Natural killer cell (primary cell): ENCODE measurements around the gene SECTM1. TPM values are rescaled to one million over a fixed set of nuclear protein-coding genes. Genes with fewer than 3 reads are reported as not detected.

Experiments
- ATAC-seq, 3 donors: fragments of 150-1000 bp in 2 of 3; fragments of 200-7000 bp in 1 of 3; cut with Tn5 transposase; 1 replicate in 1 of 3; 2 replicates in 2 of 3; pipeline ENCODE4 v1.10.0; 2021; ENCODE audit warnings: mild to moderate bottlenecking in 2 of 3, moderate library complexity in 2 of 3
- DNase-seq, 2 donors: peaks; one replicate each; pipeline versions ENCODE4 v3.0.0 to v3.0.0-alpha.2; 2013 to 2021; ENCODE audit warnings: mixed read lengths in 1 of 2
- H3K27ac ChIP-seq: one replicate; pipeline ENCODE4 v1.5.1; 2013; ENCODE audit warnings: mild to moderate bottlenecking, low read length
- H3K27me3 ChIP-seq: one replicate; pipeline ENCODE4 v1.6.1; 2013; ENCODE audit warnings: low read length; ENCODE audit not compliant: control insufficient read depth, insufficient read depth
- H3K36me3 ChIP-seq: one replicate; pipeline ENCODE4 v1.6.1; 2013; ENCODE audit warnings: low read length; ENCODE audit not compliant: control insufficient read depth, insufficient read depth
- H3K4me1 ChIP-seq: one replicate; pipeline ENCODE4 v1.6.1; 2013; ENCODE audit warnings: low read length; ENCODE audit not compliant: control insufficient read depth, insufficient read depth
- H3K4me3 ChIP-seq: one replicate; pipeline ENCODE4 v1.5.1; 2013; ENCODE audit warnings: low read length
- H3K9me3 ChIP-seq: one replicate; pipeline ENCODE4 v1.6.1; 2013; ENCODE audit warnings: low read length; ENCODE audit not compliant: control insufficient read depth, insufficient read depth
- H3K27ac Mint-ChIP-seq, 2 donors: one replicate each; pipeline ENCODE4 v1.8.0; 2022; ENCODE audit warnings: mild to moderate bottlenecking in 2 of 2, mixed read lengths in 2 of 2, moderate library complexity in 1 of 2
- H3K27me3 Mint-ChIP-seq, 2 donors: one replicate each; pipeline ENCODE4 v1.8.0; 2022; ENCODE audit warnings: low read depth in 2 of 2, mixed read lengths in 2 of 2
- H3K36me3 Mint-ChIP-seq: one replicate; pipeline ENCODE4 v1.8.0; 2022; ENCODE audit warnings: mixed read lengths
- H3K4me1 Mint-ChIP-seq, 2 donors: one replicate each; pipeline ENCODE4 v1.8.0; 2022; ENCODE audit warnings: mixed read lengths in 2 of 2
- H3K4me3 Mint-ChIP-seq: one replicate; pipeline ENCODE4 v1.8.0; 2022; ENCODE audit warnings: mild to moderate bottlenecking, moderate library complexity, mixed read lengths
- H3K9me3 Mint-ChIP-seq, 2 donors: one replicate each; pipeline ENCODE4 v1.8.0; 2022; ENCODE audit warnings: mixed read lengths in 2 of 2
- WGBS: methylation state at CpG from one replicate; pipeline ENCODE4 v1.1.7; 2013; ENCODE audit warnings: missing lambda C conversion rate; ENCODE audit not compliant: insufficient coverage; 5-methylcytosine and 5-hydroxymethylcytosine counted together
- intact Hi-C: fragments of 100-400 bp; cut with micrococcal nuclease; formaldehyde crosslinking; loops from one replicate; pipeline ENCODE4 v1.14.2; 2022
- total RNA-seq, 4 donors: library from RNA; stranded (reverse); fragments of 120-200 nt in 1 of 4; gene quantifications; one replicate each; pipeline versions ENCODE4 v1.2.3 to v1.2.4, GENCODE V29; 2013 to 2022
- TF ChIP-seq, protein P1 (sequence below): fragments of 200-600 bp; IDR thresholded peaks from one replicate; pipeline ENCODE4 v1.8.0; 2022; ENCODE audit warnings: antibody characterized with exemption

Gene SECTM1
- total RNA-seq, 3 donors from 2014 or later (not counting 1 experiment from before 2014, with no cell fraction given): 3.6 to 11.2 (median 6.3) TPM

DNA sequence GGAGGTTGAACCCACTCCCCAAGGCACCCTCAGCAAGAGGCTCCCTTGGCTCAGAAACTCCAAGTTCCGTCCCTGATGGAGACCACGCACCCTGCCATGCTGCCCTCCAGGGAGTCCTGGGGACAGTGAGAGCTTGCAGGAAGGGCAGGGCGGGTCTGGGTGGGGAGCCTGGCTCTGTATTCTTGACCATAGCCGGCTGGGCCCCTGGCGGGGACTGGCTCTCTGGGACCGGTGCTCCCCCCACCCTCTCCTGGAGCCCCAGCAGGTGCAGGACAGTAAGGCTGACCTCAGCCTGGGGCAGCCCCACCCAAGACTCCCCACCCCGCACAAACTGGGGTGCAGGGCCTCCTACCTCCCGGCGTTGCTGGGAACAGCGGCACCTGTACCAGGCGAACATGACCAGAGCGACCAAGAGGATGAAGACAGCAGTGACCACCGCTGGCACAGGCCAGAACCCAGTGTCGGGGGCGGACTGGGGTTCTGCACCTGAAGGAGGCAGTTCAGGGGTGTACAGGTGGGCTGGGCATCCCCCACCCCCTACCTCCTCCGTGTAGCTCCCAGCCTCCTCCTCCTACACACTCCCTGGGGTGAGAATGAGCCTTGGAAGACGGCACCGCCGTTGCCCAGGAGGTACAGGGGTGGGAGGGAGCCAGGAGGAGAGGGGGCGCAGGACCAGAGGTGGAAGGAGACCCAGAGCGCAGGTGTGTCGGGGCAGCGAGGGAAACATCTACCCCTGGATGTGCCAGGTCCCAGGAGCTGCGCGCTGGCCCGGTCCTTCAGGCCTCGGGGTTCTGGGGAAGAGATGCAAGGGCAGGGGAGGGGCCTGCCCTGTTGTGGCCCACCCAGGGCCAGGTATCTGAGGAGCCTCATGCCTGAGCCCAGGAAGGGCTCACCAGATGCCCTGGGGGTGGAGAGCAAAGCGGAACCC is 10.8 kb downstream of the SECTM1 start:
- Histone ChIP-seq H3K9me3 (no peaks in the 10 kb centered on the region), H3K27me3 (no peaks in the 10 kb centered on the region), H3K27ac (no peak overlapping the region), H3K36me3 (no peaks in the 10 kb centered on the region), H3K4me1 (peaks cover 30% of the 10 kb centered on the region), H3K4me3 (no peak overlapping the region)
- H3K27ac Mint-ChIP-seq: no peak overlapping the region
- TF ChIP-seq, protein P1, sequence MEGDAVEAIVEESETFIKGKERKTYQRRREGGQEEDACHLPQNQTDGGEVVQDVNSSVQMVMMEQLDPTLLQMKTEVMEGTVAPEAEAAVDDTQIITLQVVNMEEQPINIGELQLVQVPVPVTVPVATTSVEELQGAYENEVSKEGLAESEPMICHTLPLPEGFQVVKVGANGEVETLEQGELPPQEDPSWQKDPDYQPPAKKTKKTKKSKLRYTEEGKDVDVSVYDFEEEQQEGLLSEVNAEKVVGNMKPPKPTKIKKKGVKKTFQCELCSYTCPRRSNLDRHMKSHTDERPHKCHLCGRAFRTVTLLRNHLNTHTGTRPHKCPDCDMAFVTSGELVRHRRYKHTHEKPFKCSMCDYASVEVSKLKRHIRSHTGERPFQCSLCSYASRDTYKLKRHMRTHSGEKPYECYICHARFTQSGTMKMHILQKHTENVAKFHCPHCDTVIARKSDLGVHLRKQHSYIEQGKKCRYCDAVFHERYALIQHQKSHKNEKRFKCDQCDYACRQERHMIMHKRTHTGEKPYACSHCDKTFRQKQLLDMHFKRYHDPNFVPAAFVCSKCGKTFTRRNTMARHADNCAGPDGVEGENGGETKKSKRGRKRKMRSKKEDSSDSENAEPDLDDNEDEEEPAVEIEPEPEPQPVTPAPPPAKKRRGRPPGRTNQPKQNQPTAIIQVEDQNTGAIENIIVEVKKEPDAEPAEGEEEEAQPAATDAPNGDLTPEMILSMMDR: no peak
- H3K9me3 Mint-ChIP-seq: no peaks in the 10 kb centered on the region
- no peak for ATAC-seq
- intact Hi-C loops: no loop called here
- WGBS: 90% methylated on average over 26 of the region's 28 CpGs
- no peaks in the 10 kb centered on the region for H3K27me3 Mint-ChIP-seq
- no peak overlapping the region for H3K4me3 Mint-ChIP-seq
- DNase-seq: no peak
- peaks cover 5% of the 10 kb centered on the region in 2 donors for H3K4me1 Mint-ChIP-seq
- no peaks in the 10 kb centered on the region for H3K36me3 Mint-ChIP-seq

- Histone ChIP-seq H3K27ac (no peak overlapping the region), H3K27me3 (no peaks in the 10 kb centered on the region), H3K4me3 (no peak overlapping the region), H3K36me3 (no peaks in the 10 kb centered on the region), H3K9me3 (no peaks in the 10 kb centered on the region), H3K4me1 (peaks cover 36% of the 10 kb centered on the region)
- ATAC-seq (no peak), DNase-seq (peak in 1 of 2 donors; percentile 40)
- TF ChIP-seq, protein P1: no peak
- Mint-ChIP-seq H3K27me3 (no peaks in the 10 kb centered on the region), H3K36me3 (no peaks in the 10 kb centered on the region), H3K4me1 (peaks cover 5% of the 10 kb centered on the region in 2 donors), H3K27ac (no peak overlapping the region), H3K9me3 (no peaks in the 10 kb centered on the region), H3K4me3 (no peak overlapping the region)
- intact Hi-C loops: loop anchor here (1.0 kb wide), 1 partner anchor 86 kb away; no protein-coding TSS in a partner anchor
- 58% methylated on average over 21 of the region's 21 CpGs for WGBS
Observed at GRCh38 chr17:82321947-82322466, 11.6 kb downstream of the SECTM1 start.

DNA sequence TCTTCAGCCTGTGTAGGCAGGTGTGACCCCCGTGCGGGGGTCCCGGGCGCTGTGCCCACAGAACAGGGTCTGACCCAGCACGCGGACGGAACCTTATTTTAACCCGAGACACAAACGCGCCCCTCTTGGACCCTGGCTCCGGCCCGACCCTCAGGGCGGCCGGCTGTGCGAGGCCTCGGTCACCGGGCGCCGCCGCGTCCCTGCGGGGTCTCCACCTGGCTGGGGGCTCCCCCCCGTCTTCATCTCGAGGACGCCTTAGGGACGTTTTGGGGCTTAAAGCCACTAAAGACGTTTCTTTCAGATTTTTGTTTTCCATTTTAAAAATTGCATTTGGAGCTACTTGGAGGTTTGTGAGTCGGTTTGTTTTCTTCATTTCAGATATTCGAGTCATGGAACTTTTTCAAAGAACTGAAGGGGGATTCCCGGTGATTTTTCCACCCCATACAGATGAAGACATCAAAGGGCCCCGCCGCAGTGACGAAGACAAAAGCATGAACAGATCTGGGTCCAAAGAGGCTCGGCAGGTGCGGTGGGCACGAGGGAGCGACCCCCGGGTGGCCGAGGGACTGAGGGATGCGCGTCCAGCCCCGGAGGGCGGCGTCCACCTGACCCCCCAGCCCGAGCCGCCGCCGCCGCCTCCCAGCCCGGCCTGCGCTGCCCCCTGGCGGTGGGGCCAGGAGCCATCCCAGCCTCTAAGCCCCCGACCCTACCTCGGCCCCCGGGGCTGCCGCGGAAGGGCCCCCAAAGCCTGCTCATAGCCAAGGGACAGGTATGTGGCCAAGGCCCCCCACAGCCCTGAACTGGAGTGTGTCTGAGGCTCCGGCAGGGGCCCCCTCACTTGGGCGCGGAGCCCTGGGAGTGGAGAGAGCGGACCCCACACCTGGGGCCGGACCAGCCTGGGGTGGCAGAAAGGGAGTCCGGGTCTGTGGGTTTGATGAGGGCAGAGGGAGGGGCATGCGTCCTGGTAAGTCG is 12.3 kb downstream of the SECTM1 start:
- 44% methylated on average over 63 of the region's 65 CpGs for WGBS
- H3K9me3 Mint-ChIP-seq: no peaks in the 10 kb centered on the region
- DNase-seq (peak; percentile 72 to 93), ATAC-seq (peak; percentile 39 to 61 (median 52))
- H3K4me1 Mint-ChIP-seq: peaks cover 9 to 11% of the 10 kb centered on the region in 2 donors
- peak overlapping the region; percentile 71 for H3K4me3 Mint-ChIP-seq
- H3K27me3 Mint-ChIP-seq: no peaks in the 10 kb centered on the region
- H3K9me3 ChIP-seq: no peaks in the 10 kb centered on the region
- intact Hi-C loops: loop anchor here (1.0 kb wide), 1 partner anchor 85 kb away; no protein-coding TSS in a partner anchor
- H3K36me3 Mint-ChIP-seq: no peaks in the 10 kb centered on the region
- no peak overlapping the region for H3K27ac ChIP-seq
- H3K36me3 ChIP-seq: no peaks in the 10 kb centered on the region
- peaks cover 43% of the 10 kb centered on the region for H3K4me1 ChIP-seq
- TF ChIP-seq, protein P1: peak; percentile 99
- no peak overlapping the region for H3K4me3 ChIP-seq
- H3K27me3 ChIP-seq: no peaks in the 10 kb centered on the region
- peak overlapping the region in 1 of 2 donors; percentile 64 for H3K27ac Mint-ChIP-seq
